IPS-15b (cell line): ENCODE measurements around the gene ECM1.

Experiments
- H3K27me3 ChIP-seq: one replicate; pipeline ENCODE4 v1.6.1; 2013; ENCODE audit warnings: low read length; ENCODE audit not compliant: control insufficient read depth, insufficient read depth
- H3K36me3 ChIP-seq: one replicate; pipeline ENCODE4 v1.6.1; 2013; ENCODE audit warnings: low read length; ENCODE audit not compliant: control insufficient read depth, insufficient read depth
- H3K4me1 ChIP-seq: one replicate; pipeline ENCODE4 v1.6.1; 2013; ENCODE audit warnings: mild to moderate bottlenecking, low read length; ENCODE audit not compliant: control insufficient read depth, insufficient read depth
- H3K4me3 ChIP-seq: one replicate; pipeline ENCODE4 v1.5.1; 2013; ENCODE audit warnings: low read depth, low read length
- H3K9ac ChIP-seq: one replicate; pipeline ENCODE4 v1.6.1; 2013; ENCODE audit warnings: low read depth, mild to moderate bottlenecking, low read length
- H3K9me3 ChIP-seq: one replicate; pipeline ENCODE4 v1.6.1; 2013; ENCODE audit warnings: mild to moderate bottlenecking, low read length; ENCODE audit not compliant: control insufficient read depth, insufficient read depth

ECM1 gene

DNA sequence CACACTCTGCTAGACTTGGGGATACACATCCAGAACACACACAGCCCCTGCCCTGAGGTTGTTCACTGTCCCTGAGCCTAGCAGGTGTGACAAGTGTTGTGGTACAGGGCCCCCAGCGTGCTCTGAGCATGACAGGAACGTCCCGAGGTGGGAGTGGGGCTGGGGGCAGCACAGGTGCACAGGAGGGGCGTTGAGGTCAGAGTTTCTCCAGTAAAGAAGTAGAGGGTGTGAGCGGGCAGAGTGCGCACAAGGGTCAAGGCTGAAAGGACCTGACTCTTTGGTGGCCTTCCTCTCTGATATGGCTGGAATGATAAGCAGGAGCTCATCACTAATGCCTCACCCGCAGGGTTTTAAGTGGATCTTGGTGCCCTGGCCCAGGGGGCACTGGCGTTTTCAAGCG is 6.4 kb downstream of the ECM1 start:
- no peak overlapping the region for H3K4me3 ChIP-seq
- H3K9ac ChIP-seq = no peak overlapping the region
- no peaks in the 10 kb centered on the region for H3K9me3 ChIP-seq
- peaks cover 3% of the 10 kb centered on the region for H3K36me3 ChIP-seq
- H3K4me1 ChIP-seq = peaks cover 3% of the 10 kb centered on the region
- H3K27me3 ChIP-seq = no peaks in the 10 kb centered on the region

DNA sequence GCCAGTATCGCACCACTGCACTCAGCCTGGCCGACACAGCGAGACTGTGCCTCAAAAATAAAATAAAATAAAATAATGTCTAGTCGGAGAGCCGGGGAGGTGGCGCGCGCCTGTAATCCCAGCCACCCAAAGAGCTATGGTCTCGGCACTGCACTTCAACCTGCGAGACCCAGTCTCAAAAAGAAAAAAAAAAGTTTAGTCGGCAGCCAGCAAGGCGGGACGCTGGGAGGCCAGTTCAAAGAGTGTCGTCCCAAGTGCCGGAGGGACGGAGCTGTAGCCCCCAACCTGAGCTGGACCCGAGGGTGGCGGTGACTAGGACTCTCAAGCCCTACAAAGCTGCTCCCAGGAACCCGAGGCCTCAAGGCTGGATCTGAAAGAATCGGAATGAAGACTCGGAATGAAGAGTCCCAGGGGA is 7.0 kb downstream of the ECM1 start:
- Histone ChIP-seq H3K4me1 (peaks cover 3% of the 10 kb centered on the region), H3K4me3 (peak overlapping the region; percentile 74), H3K36me3 (no peaks in the 10 kb centered on the region), H3K27me3 (no peaks in the 10 kb centered on the region), H3K9ac (peak overlapping the region; percentile 55), H3K9me3 (no peaks in the 10 kb centered on the region)

DNA sequence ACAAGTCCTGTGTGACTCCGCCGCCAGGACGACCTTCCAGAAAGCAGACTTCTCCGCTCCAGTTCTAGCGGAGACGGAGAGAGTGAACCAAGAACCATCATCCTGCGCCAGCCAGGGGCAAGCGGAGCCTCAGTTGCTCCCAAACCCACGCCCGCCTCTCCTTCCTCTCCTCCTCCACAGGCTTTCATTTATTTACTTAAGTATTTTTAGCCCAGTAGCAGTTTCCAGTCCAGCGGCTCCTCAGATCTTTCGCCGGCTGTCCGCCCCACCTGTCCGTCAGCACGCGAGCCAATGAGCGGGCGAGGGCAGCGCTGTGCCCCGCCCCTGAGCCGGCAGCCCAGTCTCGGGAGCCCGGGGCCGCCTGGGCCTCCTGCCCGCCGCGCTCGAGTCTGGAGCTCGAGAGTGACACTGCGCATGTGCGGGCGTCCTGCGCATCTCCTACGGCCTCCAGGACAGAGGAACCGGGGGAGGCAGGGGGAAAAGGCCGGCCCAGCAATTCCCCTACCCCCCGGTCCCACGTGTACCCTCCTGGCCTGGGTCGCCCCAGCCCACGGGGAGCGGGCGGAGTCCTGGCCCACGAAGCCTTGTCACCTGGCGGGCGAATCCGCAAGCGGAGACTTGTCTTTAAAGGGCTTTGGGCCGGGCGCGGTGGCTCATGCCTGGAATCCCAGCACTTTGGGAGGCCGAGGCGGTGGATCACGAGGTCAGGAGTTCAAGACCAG is 7.6 kb downstream of the ECM1 start, which contains the start of gene FALEC:
TSS of gene FALEC (plus strand) at position 425 of the 722 bp plus-strand sequence.
- Histone ChIP-seq H3K27me3 (no peaks in the 10 kb centered on the region), H3K9ac (peak within 1 kb of the TSS; percentile 55), H3K9me3 (no peaks in the 10 kb centered on the region)

DNA sequence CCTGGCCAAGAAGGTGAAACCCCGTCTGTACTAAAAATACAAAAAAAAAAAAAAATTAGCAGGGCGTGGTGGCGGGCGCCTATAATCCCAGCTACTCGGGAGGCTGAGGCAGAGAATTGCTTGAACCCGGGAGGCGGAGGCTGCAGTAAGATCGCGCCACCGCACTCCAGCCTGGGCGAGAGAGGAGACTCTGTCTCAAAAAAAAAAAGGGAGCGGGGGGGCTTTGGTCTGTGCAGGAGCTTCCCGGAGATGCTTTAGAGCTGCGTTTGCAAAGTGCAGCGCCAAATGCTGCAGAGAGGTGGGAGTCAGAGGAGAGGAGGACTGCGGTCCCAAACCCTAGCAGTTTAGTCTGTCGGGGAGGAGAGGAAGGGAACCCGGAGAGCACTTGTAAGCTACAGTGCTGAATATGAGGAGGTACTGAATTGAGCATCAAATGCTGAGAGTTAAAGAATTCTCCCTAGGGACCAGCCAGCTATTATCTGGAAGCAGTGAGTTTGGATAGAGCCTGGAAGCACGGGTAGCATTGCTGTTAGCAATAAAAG is 8.2 kb downstream of the ECM1 start:
- H3K9me3 ChIP-seq = no peaks in the 10 kb centered on the region
- H3K36me3 ChIP-seq = no peaks in the 10 kb centered on the region
- no peaks in the 10 kb centered on the region for H3K27me3 ChIP-seq
- peaks cover 3% of the 10 kb centered on the region for H3K4me1 ChIP-seq
- no peak overlapping the region for H3K9ac ChIP-seq
- H3K4me3 ChIP-seq = peak overlapping the region; percentile 74

More for the DNA sequence above, 7.6 kb downstream of the ECM1 start, which contains the start of gene FALEC:
- H3K4me1 ChIP-seq = peaks cover 3% of the 10 kb centered on the region
- no peaks in the 10 kb centered on the region for H3K36me3 ChIP-seq
- H3K4me3 ChIP-seq = peak within 1 kb of the TSS; percentile 74

DNA sequence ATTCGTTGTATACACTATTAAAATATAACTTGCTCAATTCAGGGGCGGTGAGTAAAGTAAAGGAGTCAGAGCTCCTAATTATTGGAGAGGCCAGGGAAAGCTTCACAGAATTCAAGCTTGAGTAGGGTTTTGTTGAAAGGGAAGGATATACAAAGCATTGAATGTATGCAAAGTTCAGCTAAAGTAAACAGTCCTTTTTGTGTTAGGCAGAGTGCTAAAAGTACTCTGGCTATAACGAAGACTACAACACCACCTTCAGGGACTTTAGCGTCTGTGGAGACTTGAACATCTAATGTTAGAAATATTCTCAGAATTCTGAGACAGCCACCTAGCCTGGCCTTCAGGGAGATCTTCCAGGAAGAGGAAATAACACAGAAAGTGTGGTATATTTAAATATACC is 8.7 kb downstream of the ECM1 start:
- H3K4me1 ChIP-seq = peaks cover 3% of the 10 kb centered on the region
- H3K27me3 ChIP-seq = no peaks in the 10 kb centered on the region
- H3K9me3 ChIP-seq = no peaks in the 10 kb centered on the region
- peak overlapping the region; percentile 74 for H3K4me3 ChIP-seq
- H3K9ac ChIP-seq = no peak overlapping the region
- no peaks in the 10 kb centered on the region for H3K36me3 ChIP-seq

DNA sequence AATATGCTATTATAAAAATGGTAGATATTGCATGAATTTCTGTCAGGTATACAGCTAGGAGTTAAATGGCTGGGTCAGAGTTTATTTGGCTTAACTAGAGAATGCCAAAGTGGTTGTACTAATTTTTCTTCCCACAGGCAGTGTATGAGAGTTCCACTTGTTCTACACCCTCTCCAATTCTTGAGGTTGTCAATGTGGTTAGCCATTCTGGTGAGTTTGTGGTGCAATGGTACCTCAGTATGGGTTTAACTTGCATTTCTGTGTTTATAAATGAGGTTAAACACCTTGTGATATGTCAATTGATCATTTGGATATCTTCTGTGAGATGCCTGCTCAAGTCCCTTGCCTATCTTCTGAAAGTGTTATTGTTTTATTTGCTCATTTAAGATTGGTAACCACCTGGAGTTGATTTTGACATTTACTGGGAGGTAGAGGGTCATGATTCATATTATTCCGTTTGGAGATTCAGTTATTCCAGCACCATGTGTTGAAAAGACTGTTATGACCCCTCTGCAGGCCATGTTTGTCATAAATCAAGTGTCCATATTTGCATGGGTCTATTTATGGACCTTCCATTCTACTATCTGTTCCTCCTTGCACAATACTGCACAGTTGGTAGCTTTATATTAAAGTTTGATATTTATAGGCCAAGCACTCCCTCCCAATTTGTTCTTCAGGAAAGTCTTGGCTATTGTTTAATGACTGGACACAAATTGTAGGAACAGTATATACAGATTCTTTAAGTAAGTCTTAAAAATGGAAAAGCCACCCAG is 13.5 kb downstream of the ECM1 start:
- no peak overlapping the region for H3K9ac ChIP-seq
- no peak overlapping the region for H3K4me3 ChIP-seq
- H3K36me3 ChIP-seq = no peaks in the 10 kb centered on the region
- no peaks in the 10 kb centered on the region for H3K9me3 ChIP-seq
- H3K27me3 ChIP-seq = no peaks in the 10 kb centered on the region
- H3K4me1 ChIP-seq = peaks cover 3% of the 10 kb centered on the region

DNA sequence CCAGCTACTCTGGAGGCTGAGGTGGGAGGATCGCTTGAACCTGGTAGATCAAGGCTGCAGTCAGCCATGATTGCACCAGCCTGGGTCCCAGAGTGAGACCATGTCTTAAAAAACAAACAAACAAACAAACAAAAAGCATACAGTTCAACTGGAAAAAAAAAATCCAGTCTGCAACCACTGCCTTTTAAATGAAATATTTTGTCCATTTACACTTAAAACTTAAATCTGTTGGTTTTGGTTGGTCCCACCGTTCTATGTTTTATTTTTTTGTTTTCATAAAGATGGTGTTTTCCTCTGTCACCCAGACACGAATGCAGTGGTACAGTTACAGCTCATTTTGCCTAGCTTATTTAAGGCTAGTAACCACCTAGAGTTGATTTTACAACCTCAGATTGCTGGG is 17.4 kb downstream of the ECM1 start:
- Histone ChIP-seq H3K27me3 (no peaks in the 10 kb centered on the region), H3K36me3 (no peaks in the 10 kb centered on the region), H3K9me3 (no peaks in the 10 kb centered on the region), H3K4me3 (no peak overlapping the region), H3K9ac (no peak overlapping the region), H3K4me1 (no peaks in the 10 kb centered on the region)

DNA sequence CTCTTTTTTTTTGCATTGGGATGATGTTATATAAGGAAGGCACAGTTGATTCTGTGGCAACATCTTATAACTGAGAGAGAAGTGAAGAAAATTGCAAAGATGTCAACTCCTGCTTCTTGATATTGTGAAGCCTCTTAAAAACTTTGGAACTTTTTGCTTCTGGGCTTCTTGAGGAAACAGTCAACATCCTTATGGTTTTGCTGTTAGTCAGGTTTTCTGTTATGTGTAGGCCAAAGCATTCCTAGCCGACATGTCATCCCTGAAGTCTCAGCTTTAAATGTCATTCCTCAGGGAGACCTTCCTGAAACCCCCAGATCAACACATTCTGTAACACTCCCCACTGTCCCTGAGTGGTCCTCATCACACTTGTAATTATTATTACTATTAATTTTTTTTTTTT is 20.3 kb downstream of the ECM1 start:
- Histone ChIP-seq H3K36me3 (no peaks in the 10 kb centered on the region), H3K9ac (no peak overlapping the region), H3K4me3 (no peak overlapping the region), H3K4me1 (peaks cover 2% of the 10 kb centered on the region), H3K9me3 (no peaks in the 10 kb centered on the region), H3K27me3 (no peaks in the 10 kb centered on the region)

DNA sequence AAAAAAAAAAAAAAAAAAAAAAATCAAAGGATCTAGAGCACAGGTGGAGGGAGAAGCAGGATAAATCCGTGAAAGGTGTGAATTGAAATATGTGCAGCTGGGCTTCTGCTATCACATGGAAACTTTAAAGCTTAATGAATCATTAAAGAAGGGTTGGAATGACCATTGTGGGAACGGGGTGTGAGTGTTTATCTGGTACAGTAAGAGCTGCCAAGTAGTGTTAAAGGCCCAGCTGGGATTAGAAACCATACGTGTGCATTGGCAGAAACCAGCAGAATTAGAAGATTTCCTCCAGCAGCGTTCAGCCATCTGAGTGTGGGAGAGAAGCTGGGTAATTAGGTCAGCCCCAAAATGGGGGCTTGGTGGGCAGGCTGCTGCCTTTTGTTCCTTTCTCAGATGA is 21.1 kb downstream of the ECM1 start:
- no peak overlapping the region for H3K4me3 ChIP-seq
- no peak overlapping the region for H3K9ac ChIP-seq
- no peaks in the 10 kb centered on the region for H3K27me3 ChIP-seq
- H3K36me3 ChIP-seq = no peaks in the 10 kb centered on the region
- H3K9me3 ChIP-seq = no peaks in the 10 kb centered on the region
- peaks cover 2% of the 10 kb centered on the region for H3K4me1 ChIP-seq

DNA sequence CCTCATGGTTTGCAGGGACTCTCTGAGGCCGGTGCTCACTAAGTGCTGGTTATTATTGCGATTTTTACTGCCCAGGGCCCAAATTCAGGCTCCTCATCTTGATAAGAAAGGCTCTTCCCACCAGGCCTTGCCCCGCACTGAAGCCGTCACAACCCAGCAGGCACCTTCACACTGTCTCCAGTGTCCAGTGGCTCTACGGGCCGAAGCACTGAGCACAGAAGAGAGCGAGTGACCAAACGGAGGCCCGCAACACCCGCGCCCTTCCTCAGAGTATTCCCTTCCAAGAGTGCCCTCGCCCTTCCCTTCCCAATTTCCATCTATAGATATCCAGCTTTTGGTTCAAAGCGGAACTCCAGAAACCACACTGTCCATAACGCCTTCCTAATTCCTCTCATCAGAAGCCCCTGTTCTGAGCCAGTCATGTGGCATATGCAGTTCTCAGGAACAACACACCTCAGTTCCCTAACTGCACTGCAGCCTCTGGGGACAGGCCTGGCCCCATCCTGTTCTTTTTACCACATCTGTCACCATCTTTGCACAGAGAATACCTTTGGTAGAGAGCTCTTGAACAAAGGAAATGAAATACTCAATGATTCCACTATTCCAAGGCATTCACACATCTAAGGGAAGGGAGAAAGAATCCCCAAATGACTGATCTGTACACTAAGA is 22.7 kb downstream of the ECM1 start:
- Histone ChIP-seq H3K36me3 (no peaks in the 10 kb centered on the region), H3K4me1 (peaks cover 2% of the 10 kb centered on the region), H3K4me3 (no peak overlapping the region), H3K9me3 (no peaks in the 10 kb centered on the region), H3K27me3 (no peaks in the 10 kb centered on the region), H3K9ac (no peak overlapping the region)

DNA sequence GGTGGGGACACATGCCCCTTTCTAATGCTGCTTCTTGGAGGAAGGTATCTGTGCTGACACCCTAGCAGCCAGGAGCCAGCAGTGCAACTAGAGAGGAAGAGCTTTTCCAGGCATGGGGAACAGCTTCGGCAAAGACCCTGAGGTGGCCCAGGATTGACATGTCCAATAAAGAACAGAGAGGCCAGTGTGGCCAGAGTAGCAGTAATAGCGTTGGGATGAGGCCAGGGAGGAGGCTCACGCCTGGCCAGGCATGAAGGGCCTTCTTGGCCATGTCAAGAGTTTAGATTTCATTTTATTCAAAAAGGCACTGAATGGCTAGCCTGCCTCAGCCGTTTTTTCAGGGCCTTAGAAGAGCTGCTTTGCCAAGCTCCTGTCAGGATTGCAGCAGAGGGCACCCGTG is 25.0 kb downstream of the ECM1 start:
- H3K9me3 ChIP-seq = no peaks in the 10 kb centered on the region
- H3K9ac ChIP-seq = no peak overlapping the region
- peaks cover 2% of the 10 kb centered on the region for H3K4me1 ChIP-seq
- H3K4me3 ChIP-seq = no peak overlapping the region
- H3K36me3 ChIP-seq = no peaks in the 10 kb centered on the region
- no peaks in the 10 kb centered on the region for H3K27me3 ChIP-seq
